ENCODE measurements around the gene TGFB2.

Gene TGFB2

GRCh38 chr1:218336328-218336727 lies 8.8 kb upstream of the TGFB2 start:
- no peak for DNase-seq (ENCODE audit: low read depth)

DNA sequence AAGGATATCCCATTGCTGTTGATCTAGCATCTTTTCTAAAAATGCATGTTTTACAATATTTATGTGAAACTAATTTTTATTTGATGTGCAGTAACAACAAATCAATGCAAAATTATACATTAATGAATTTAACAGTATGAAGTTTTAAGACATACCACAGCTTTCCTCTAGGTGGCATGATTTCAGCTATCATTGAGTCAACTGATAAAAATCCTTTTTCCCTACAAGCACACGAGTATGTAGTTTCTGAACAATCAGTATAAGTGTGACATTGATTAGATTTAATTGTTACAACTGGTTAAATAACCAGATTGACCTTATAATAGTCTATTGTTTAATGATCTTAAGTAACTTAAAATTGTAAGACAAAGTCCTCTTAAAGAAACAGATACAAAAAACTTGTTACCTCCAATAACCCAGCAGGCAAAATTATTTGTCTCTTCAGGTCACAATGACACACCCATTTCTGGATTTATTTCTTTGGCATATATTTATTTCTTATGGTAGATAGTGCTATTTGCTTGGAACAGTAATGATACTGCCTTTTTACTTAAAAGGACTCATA lies 5.8 kb upstream of the TGFB2 start:
- no peak for DNase-seq (ENCODE audit: low read depth)

DNA sequence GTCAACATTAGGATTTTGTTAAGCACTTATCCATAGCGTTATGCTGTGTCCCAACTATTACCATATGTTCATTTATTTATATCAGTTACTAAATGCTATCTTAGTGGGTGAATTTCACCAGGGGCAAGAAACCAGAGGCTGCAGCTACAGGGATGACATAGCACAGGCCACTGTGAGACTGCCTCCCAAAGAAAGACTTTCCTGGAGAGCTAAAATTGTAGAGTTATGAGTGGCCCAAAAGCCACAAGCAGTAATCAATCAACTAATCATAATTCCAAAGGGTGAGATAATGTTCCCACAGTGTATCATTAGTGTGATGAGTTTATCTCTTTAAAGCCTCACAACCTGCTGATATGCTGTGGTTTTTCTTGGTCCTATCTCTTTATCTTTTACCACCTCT lies 3.8 kb upstream of the TGFB2 start:
- no peak for DNase-seq (ENCODE audit: low read depth)

DNA sequence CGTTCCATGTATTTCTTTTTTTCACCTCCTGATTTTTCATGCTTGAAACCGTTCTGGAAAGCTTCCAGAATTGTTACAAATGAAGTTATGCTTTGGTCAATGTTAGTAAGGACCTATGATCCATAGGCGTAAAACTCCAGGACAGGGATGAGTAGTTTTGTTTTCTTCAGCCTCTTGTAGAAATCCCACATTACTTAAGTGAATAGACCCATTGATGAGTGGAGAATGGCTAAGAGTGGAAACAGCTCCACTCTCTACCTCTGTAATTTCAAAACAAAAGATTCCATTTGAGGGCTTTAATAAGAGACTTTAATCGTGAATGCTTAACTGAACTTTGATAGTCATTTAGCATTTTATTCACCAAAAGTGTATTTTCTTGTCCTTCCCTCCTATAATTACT lies 3.0 kb upstream of the TGFB2 start:
- no peak for DNase-seq (ENCODE audit: low read depth)

- DNase-seq (ENCODE audit: low read depth) = no peak
Measured at GRCh38 chr1:218345673-218346390, 696 bp downstream of the TGFB2 start.

DNA sequence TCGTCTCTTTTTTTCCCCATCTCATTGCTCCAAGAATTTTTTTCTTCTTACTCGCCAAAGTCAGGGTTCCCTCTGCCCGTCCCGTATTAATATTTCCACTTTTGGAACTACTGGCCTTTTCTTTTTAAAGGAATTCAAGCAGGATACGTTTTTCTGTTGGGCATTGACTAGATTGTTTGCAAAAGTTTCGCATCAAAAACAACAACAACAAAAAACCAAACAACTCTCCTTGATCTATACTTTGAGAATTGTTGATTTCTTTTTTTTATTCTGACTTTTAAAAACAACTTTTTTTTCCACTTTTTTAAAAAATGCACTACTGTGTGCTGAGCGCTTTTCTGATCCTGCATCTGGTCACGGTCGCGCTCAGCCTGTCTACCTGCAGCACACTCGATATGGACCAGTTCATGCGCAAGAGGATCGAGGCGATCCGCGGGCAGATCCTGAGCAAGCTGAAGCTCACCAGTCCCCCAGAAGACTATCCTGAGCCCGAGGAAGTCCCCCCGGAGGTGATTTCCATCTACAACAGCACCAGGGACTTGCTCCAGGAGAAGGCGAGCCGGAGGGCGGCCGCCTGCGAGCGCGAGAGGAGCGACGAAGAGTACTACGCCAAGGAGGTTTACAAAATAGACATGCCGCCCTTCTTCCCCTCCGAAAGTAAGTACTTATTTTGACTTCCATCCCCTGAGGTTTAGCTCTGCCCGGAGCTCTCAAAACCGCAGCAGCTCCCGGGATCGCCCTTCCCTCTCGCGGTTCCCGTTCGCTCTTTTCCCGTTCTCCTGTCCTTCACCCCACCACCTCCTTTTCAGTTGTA lies 1.5 kb downstream of the TGFB2 start:
- DNase-seq (ENCODE audit: low read depth) = no peak

DNA sequence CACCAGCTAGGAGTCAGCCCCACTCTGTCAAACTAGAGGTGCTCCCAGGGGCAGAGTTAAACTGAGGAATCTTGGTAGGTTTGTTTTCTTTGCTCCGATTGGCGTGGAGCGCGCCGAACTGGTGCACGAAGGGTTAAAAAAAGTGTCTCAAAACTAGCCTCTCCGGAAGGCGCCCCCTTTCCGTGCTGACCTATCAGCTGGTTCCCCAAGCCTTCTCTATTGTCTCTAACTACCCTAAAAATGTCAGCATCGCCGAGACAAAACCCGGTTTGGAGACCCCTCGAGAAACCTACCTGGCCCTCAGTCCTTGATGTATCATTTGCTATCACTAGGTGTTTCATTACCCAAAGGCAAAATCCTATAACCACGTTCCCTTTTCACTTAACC lies 2.2 kb downstream of the TGFB2 start:
- DNase-seq (ENCODE audit: low read depth) = no peak

DNA sequence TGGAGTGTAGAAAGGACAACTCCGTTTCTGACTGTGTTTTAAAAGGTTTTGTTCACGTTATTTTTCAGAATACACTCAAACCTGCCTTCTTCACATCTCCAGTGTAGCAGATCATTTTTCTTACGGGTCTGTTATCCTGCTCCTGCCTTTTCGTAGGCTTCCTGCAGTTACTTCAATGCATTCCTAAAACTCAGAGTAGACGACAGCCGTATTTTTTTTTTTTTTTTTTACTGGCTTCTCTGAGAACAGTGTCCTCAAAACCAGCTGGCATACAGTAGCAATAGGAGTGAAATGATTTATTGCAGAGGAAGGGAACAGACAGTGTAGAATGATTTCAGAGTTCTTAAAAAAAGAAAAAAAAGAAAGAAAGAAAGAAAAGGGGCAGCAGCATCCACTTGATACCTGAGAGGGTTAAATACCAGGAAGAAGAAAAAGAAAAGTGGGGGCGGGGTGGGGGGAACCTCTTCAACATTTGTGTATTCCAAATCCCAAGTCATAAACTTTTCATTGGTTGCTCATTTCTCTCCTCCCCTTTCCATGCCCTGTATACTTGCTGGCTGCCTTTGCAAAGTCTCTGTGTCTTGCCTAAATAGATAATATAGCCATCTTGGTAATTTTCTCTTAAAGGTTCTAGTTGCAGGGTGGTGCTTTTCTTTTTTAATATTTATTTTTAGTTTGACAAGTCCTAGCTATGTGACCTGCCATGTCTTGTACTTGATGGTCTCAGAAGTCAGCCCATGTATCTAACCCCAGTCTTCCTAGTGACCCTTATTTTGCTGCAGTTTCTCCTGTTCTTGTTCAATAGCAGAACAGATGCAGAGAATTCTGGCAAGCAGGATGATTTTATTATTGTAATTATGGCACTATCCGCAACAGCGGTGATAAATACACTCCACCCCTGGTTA lies 2.8 kb downstream of the TGFB2 start:
- DNase-seq (ENCODE audit: low read depth) = no peak

- DNase-seq (ENCODE audit: low read depth) = no peak
Measured at GRCh38 chr1:218348628-218349071, 3.5 kb downstream of the TGFB2 start.

GRCh38 chr1:218349348-218350034 lies 4.4 kb downstream of the TGFB2 start:
- no peak for DNase-seq (ENCODE audit: low read depth)

DNA sequence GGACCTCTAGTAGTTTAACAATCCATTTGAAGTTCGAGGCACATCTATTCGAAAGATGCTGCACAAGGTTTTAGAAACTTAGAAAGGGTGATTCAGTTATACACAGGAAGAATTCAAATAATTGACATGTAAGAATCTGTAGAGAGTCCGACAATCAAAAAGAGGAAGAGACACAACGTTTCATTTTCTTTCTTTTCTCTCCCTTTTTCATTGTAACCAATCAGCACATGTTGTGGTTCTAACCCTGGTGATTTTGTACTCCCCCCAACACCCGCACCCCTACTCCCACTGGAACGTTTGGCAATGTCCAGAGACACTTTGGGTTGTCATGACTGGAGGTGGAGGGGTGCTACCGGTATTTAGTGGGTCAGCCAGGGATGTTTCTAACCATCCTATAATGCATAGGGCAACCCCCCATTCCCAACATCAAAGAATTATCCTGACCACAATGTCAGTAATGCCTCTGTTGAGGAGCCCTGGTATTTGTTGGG lies 4.9 kb downstream of the TGFB2 start:
- DNase-seq (ENCODE audit: low read depth) = no peak

GRCh38 chr1:218350801-218351266 lies 5.7 kb downstream of the TGFB2 start:
- DNase-seq (ENCODE audit: low read depth) = no peak

GRCh38 chr1:218351391-218352074 lies 6.4 kb downstream of the TGFB2 start:
- DNase-seq (ENCODE audit: low read depth) = no peak

GRCh38 chr1:218352075-218352438 lies 6.9 kb downstream of the TGFB2 start:
- DNase-seq (ENCODE audit: low read depth) = no peak

DNA sequence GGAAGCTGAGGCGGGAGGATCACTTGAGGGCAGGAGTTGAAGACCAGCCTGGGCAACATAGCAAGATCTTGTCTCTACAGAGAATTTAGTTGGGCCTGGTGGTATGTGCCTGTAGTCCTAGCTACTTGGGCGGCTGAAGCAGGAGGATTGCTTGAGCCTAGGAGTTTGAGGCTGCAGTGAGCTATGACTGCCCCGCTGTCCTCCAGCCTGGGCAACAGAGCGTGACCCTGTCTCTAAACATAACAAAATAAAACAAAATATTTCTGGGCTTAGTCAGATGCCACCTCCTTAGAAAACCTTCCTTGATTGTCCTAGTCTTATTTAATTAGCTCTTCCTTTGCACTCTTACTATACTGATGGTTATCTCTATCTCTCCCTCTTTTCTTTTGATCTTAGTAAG lies 8.5 kb downstream of the TGFB2 start:
- no peak for DNase-seq (ENCODE audit: low read depth)

GRCh38 chr1:218355278-218355677 lies 10.1 kb downstream of the TGFB2 start:
- DNase-seq (ENCODE audit: low read depth) = no peak

- no peak for DNase-seq (ENCODE audit: low read depth)
Measured at GRCh38 chr1:218357211-218357892, 12.2 kb downstream of the TGFB2 start.

- DNase-seq (ENCODE audit: low read depth) = no peak
Measured at GRCh38 chr1:218357893-218358232, 12.7 kb downstream of the TGFB2 start.

DNA sequence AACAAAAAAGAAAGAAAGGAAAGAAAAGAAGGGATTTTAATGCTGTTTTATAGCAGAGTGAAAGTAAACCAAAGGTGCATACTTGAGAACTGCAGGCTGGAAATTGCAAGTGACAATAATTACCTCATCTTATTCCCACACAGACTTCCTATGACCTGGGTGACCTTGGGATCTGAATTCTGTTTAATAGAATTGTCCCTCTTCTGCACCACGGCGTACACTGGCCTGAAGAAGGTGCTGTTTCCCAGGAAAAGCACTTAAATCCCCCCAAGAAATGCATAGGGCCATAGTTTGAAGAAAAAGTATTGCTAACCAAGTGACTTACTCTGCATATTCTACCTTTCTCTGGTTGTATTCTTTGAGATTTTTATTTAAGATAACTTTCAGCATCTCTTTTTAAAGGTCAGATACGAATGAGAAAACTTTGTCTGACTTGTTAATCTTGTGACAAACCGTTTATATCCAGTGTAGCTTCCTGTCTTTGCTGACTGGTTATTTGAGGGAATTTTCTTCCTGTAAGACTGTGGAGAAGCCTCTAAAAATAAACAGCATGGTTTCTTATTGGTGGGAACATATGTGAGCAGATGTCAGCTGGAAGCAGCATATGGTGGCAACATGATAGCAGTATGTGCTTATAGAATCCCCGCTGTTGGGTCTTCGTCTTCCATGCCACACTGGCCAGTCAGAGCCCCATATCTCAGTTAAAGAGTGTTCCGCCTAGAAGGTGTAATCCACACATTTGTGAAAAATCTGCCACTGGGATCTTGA lies 16.3 kb downstream of the TGFB2 start:
- DNase-seq (ENCODE audit: low read depth) = no peak
